A673 (cell line): ENCODE results near the gene SLC19A1. TPM values are rescaled to one million over a fixed set of nuclear protein-coding genes. Genes with fewer than 3 reads are reported as not detected.

Experiments
- BruUV-seq: library from RNA; stranded (reverse); fragments of 400-500 nt; replicated peaks from 2 replicates; lab custom pipeline; 2021; lab: Mats Ljungman, UMichigan
- CTCF ChIA-PET: fragments of 300-600 bp; sonication (Branson Sonifier 250); formaldehyde crosslinking; loops from one replicate; lab custom pipeline; 2022; ENCODE audit warnings: antibody characterized with exemption; lab: Charles Lee
- POLR2A ChIA-PET: fragments of 300-600 bp; sonication (Branson Sonifier 250); formaldehyde crosslinking; loops from one replicate; lab custom pipeline; 2022; ENCODE audit warnings: antibody characterized with exemption; ENCODE audit not compliant: low non-redundant PET; lab: Charles Lee
- DNase-seq: peaks from one replicate; pipeline ENCODE4 v3.0.0-alpha.2; 2015; ENCODE audit warnings: low spot score
- H3K27ac ChIP-seq: fragments of 200-600 bp; sonication (generic); 2 replicates; pipeline ENCODE4 v1.5.1; 2016; ENCODE audit warnings: mixed run types, low read depth, mild to moderate bottlenecking, mixed read lengths, antibody characterized with exemption, low read length; ENCODE audit not compliant: poor library complexity, severe bottlenecking
- H3K27me3 ChIP-seq: fragments of 200-600 bp; sonication (generic); replicated peaks from 2 replicates; pipeline ENCODE4 v1.6.1; 2017; ENCODE audit warnings: mixed run types, low read depth, mild to moderate bottlenecking, mixed read lengths, antibody characterized with exemption, low read length; ENCODE audit not compliant: insufficient read depth, poor library complexity
- H3K36me3 ChIP-seq: fragments of 200-600 bp; sonication (generic); 2 replicates; pipeline ENCODE4 v1.6.1; 2016; ENCODE audit warnings: mixed run types, mild to moderate bottlenecking, mixed read lengths, antibody characterized with exemption, low read length; ENCODE audit not compliant: insufficient read depth, poor library complexity, severe bottlenecking
- H3K4me1 ChIP-seq: fragments of 200-600 bp; sonication (generic); 2 replicates; pipeline ENCODE4 v1.6.1; 2017; ENCODE audit warnings: mixed run types, mild to moderate bottlenecking, mixed read lengths, antibody characterized with exemption, low read length; ENCODE audit not compliant: insufficient read depth, poor library complexity, severe bottlenecking
- H3K4me3 ChIP-seq: fragments of 200-600 bp; sonication (generic); 2 replicates; pipeline ENCODE4 v1.5.1; 2016; ENCODE audit warnings: low read depth, mixed run types, mild to moderate bottlenecking, mixed read lengths, low read length; ENCODE audit not compliant: poor library complexity, severe bottlenecking
- H3K9me3 ChIP-seq: fragments of 200-600 bp; sonication (generic); 2 replicates; pipeline ENCODE4 v1.6.1; 2016; ENCODE audit warnings: mixed run types, low read depth, mild to moderate bottlenecking, mixed read lengths, antibody characterized with exemption, low read length; ENCODE audit not compliant: poor library complexity, severe bottlenecking
- CTCF ChIP-seq: fragments of 300-800, 200-600 bp; sonication (generic); conservative IDR thresholded peaks from 2 replicates; pipeline ENCODE4 v1.5.1; 2017; ENCODE audit warnings: low read depth, mild to moderate bottlenecking, antibody characterized with exemption, low read length, moderate library complexity, mixed read lengths
- EZH2 ChIP-seq: fragments of 200-600 bp; sonication (generic); IDR thresholded peaks from 2 replicates; pipeline ENCODE4 v1.6.1; 2017; ENCODE audit warnings: borderline replicate concordance, low read depth, mild to moderate bottlenecking, mixed read lengths, antibody characterized with exemption, low read length; ENCODE audit not compliant: poor library complexity, severe bottlenecking
- intact Hi-C: fragments of 100-400 bp; cut with micrococcal nuclease; formaldehyde crosslinking; loops from one replicate; pipeline ENCODE4 v1.10.0; 2022; ENCODE audit not compliant: unreplicated experiment
- total RNA-seq: library from RNA; stranded (reverse); gene quantifications from 2 replicates; pipeline ENCODE4 v1.2.3, GENCODE V29; 2021

Gene SLC19A1
- total RNA-seq, 1 experiment from 2014 or later = 72.1 TPM

GRCh38 chr21:45578176-45578801 is 36.0 kb upstream of the SLC19A1 start:
- ChIA-PET POLR2A (no interaction called here), CTCF (no interaction called here)
- BruUV-seq = no TSS peak
- H3K9me3 ChIP-seq = no peaks in the 10 kb centered on the region
- no peak overlapping the region for H3K27ac ChIP-seq
- intact Hi-C loops = no loop called here
- TF ChIP-seq CTCF (no peak), EZH2 (no peak)
- DNase-seq = no peak
- H3K27me3 ChIP-seq = no peaks in the 10 kb centered on the region
- no peak overlapping the region for H3K4me3 ChIP-seq
- no peaks in the 10 kb centered on the region for H3K4me1 ChIP-seq
- H3K36me3 ChIP-seq = no peaks in the 10 kb centered on the region

GRCh38 chr21:45577801-45578175 is 35.5 kb upstream of the SLC19A1 start:
- Histone ChIP-seq H3K4me3 (no peak overlapping the region), H3K27me3 (no peaks in the 10 kb centered on the region), H3K27ac (no peak overlapping the region), H3K4me1 (no peaks in the 10 kb centered on the region), H3K36me3 (no peaks in the 10 kb centered on the region), H3K9me3 (no peaks in the 10 kb centered on the region)
- no TSS peak for BruUV-seq
- ChIA-PET CTCF (no interaction called here), POLR2A (no interaction called here)
- intact Hi-C loops = no loop called here
- no peak for TF ChIP-seq CTCF
- TF ChIP-seq EZH2 = no peak
- no peak for DNase-seq

GRCh38 chr21:45576838-45577737 is 34.8 kb upstream of the SLC19A1 start:
- H3K4me1 ChIP-seq = no peaks in the 10 kb centered on the region
- no peaks in the 10 kb centered on the region for H3K27me3 ChIP-seq
- ChIA-PET POLR2A (no interaction called here), CTCF (no interaction called here)
- no TSS peak for BruUV-seq
- no peaks in the 10 kb centered on the region for H3K9me3 ChIP-seq
- H3K36me3 ChIP-seq = no peaks in the 10 kb centered on the region
- intact Hi-C loops = no loop called here
- no peak for DNase-seq
- H3K4me3 ChIP-seq = no peak overlapping the region
- H3K27ac ChIP-seq = no peak overlapping the region
- no peak for TF ChIP-seq EZH2
- no peak for TF ChIP-seq CTCF
